Activated CD4-positive, alpha-beta memory T cell treated with anti-CD3 and anti-CD28 coated beads, Interleukin-2, amount 10 ng/mL, durations not matched to agents 7 days and 5 days (primary cell): ENCODE measurements around the gene CHSY1. TPM values are rescaled to one million over a fixed set of nuclear protein-coding genes. Genes with fewer than 3 reads are reported as not detected.

Experiments used
- CTCF ChIA-PET: fragments of 350-600 bp; sonication (Branson Sonifier 250); formaldehyde crosslinking; loops from one replicate; lab custom pipeline; 2021; ENCODE audit warnings: antibody characterized with exemption, inconsistent platforms; lab: Charles Lee
- POLR2A ChIA-PET: fragments of 350-600 bp; sonication (Branson Sonifier 250); formaldehyde crosslinking; loops from one replicate; lab custom pipeline; 2021; ENCODE audit warnings: antibody characterized with exemption; lab: Charles Lee
- DNase-seq: peaks from one replicate; pipeline ENCODE4 v3.0.0-alpha.2; 2020
- H3K27ac Mint-ChIP-seq: one replicate; pipeline ENCODE4 v1.8.0; 2021; ENCODE audit warnings: mild to moderate bottlenecking, mixed read lengths
- H3K27me3 Mint-ChIP-seq: one replicate; pipeline ENCODE4 v1.8.0; 2021; ENCODE audit warnings: mixed read lengths
- H3K36me3 Mint-ChIP-seq: one replicate; pipeline ENCODE4 v1.8.0; 2021; ENCODE audit warnings: low read depth, mixed read lengths
- H3K4me1 Mint-ChIP-seq: one replicate; pipeline ENCODE4 v1.8.0; 2021; ENCODE audit warnings: mixed read lengths
- H3K4me3 Mint-ChIP-seq: one replicate; pipeline ENCODE4 v1.8.0; 2021; ENCODE audit warnings: mild to moderate bottlenecking, mixed read lengths
- H3K9me3 Mint-ChIP-seq: one replicate; pipeline ENCODE4 v1.8.0; 2021; ENCODE audit warnings: mixed read lengths
- total RNA-seq, 2 experiments: library from RNA; stranded (reverse); gene quantifications; one replicate each; pipeline ENCODE4 v1.2.3, GENCODE V29; 2021

The CHSY1 gene
- total RNA-seq, 2 experiments from 2014 or later = 61.7 to 62.0 TPM

GRCh38 chr15:101203607-101204189 is 48.1 kb downstream of the CHSY1 start:
- POLR2A ChIA-PET = interaction anchor here (1.2 to 11.8 kb wide), 7 partner anchors 9 to 39 kb away, joined by 3 to 103 read pairs (median 22); no protein-coding TSS in a partner anchor
- Mint-ChIP-seq H3K27ac (peak overlapping the region; percentile 79), H3K4me3 (peak overlapping the region; percentile 40)

GRCh38 chr15:101203029-101203573 is 48.7 kb downstream of the CHSY1 start:
- peaks cover 29% of the 10 kb centered on the region for H3K36me3 Mint-ChIP-seq
- H3K4me1 Mint-ChIP-seq = peaks cover 91% of the 10 kb centered on the region
- ChIA-PET CTCF (interaction anchor here (1.8 kb wide), 1 partner anchor 76 kb away, joined by 5 read pairs; no protein-coding TSS in a partner anchor), POLR2A (interaction anchor here (2.2 to 11.8 kb wide), 4 partner anchors 8 to 48 kb away, joined by 15 to 103 read pairs (median 29); partner anchors contain the start of gene CHSY1)
- H3K4me3 Mint-ChIP-seq = peak overlapping the region; percentile 40
- no peaks in the 10 kb centered on the region for H3K9me3 Mint-ChIP-seq
- H3K27ac Mint-ChIP-seq = peak overlapping the region; percentile 79
- DNase-seq = no peak
- no peaks in the 10 kb centered on the region for H3K27me3 Mint-ChIP-seq

More at GRCh38 chr15:101203607-101204189, 48.1 kb downstream of the CHSY1 start:
- Mint-ChIP-seq H3K4me1 (peaks cover 86% of the 10 kb centered on the region), H3K9me3 (no peaks in the 10 kb centered on the region), H3K36me3 (peaks cover 30% of the 10 kb centered on the region), H3K27me3 (no peaks in the 10 kb centered on the region)
- CTCF ChIA-PET = interaction anchor here (1.3 to 2.9 kb wide), 4 partner anchors 36 to 195 kb away, joined by 5 to 10 read pairs (median 6); no protein-coding TSS in a partner anchor
- no peak for DNase-seq

GRCh38 chr15:101201411-101202174 is 50.3 kb downstream of the CHSY1 start:
- H3K4me3 Mint-ChIP-seq = no peak overlapping the region

GRCh38 chr15:101200181-101200580 is 51.7 kb downstream of the CHSY1 start:
- H3K27me3 Mint-ChIP-seq = no peaks in the 10 kb centered on the region
- H3K36me3 Mint-ChIP-seq = peaks cover 32% of the 10 kb centered on the region
- DNase-seq = no peak
- H3K4me1 Mint-ChIP-seq = peaks cover 89% of the 10 kb centered on the region
- ChIA-PET POLR2A (interaction anchor here (1.5 to 11.8 kb wide), 4 partner anchors 10 to 51 kb away, joined by 3 to 103 read pairs (median 26); partner anchors contain the start of gene CHSY1), CTCF (no interaction called here)
- peak overlapping the region; percentile 35 for H3K4me3 Mint-ChIP-seq
- H3K9me3 Mint-ChIP-seq = no peaks in the 10 kb centered on the region
- H3K27ac Mint-ChIP-seq = peak overlapping the region; percentile 99

More at GRCh38 chr15:101201411-101202174, 50.3 kb downstream of the CHSY1 start:
- H3K27ac Mint-ChIP-seq = peak overlapping the region; percentile 99
- peaks cover 89% of the 10 kb centered on the region for H3K4me1 Mint-ChIP-seq
- peak; percentile 36 for DNase-seq
- H3K36me3 Mint-ChIP-seq = peaks cover 27% of the 10 kb centered on the region
- H3K27me3 Mint-ChIP-seq = no peaks in the 10 kb centered on the region
- POLR2A ChIA-PET = interaction anchor here (0.7 to 11.8 kb wide), 5 partner anchors 12 to 50 kb away, joined by 3 to 103 read pairs (median 16); partner anchors contain the start of gene CHSY1
- no peaks in the 10 kb centered on the region for H3K9me3 Mint-ChIP-seq
- CTCF ChIA-PET = interaction anchor here (1.1 to 1.8 kb wide), 3 partner anchors 43 to 193 kb away, joined by 3 to 5 read pairs (median 4); no protein-coding TSS in a partner anchor

GRCh38 chr15:101198800-101199199 is 53.0 kb downstream of the CHSY1 start:
- Mint-ChIP-seq H3K27ac (peak overlapping the region; percentile 99), H3K36me3 (peaks cover 38% of the 10 kb centered on the region), H3K9me3 (no peaks in the 10 kb centered on the region), H3K27me3 (no peaks in the 10 kb centered on the region), H3K4me1 (peaks cover 91% of the 10 kb centered on the region), H3K4me3 (peak overlapping the region; percentile 35)
- ChIA-PET POLR2A (interaction anchor here (0.9 to 11.8 kb wide), 7 partner anchors 9 to 53 kb away, joined by 3 to 103 read pairs (median 3); partner anchors contain the start of gene CHSY1), CTCF (interaction anchor here (0.8 to 1.6 kb wide), 3 partner anchors 10 to 44 kb away, joined by 3 to 5 read pairs (median 4); no protein-coding TSS in a partner anchor)
- no peak for DNase-seq

- Mint-ChIP-seq H3K36me3 (peaks cover 38% of the 10 kb centered on the region), H3K4me1 (peaks cover 91% of the 10 kb centered on the region), H3K4me3 (no peak overlapping the region), H3K9me3 (no peaks in the 10 kb centered on the region), H3K27me3 (no peaks in the 10 kb centered on the region), H3K27ac (peak overlapping the region; percentile 99)
- DNase-seq = no peak
- ChIA-PET POLR2A (interaction anchor here (1.0 to 11.8 kb wide), 7 partner anchors 8 to 72 kb away, joined by 3 to 103 read pairs (median 4); partner anchors contain the start of gene CHSY1), CTCF (interaction anchor here (1.5 to 1.6 kb wide), 2 partner anchors 9 to 44 kb away, joined by 3 to 5 read pairs; no protein-coding TSS in a partner anchor)
Observed at GRCh38 chr15:101198031-101198575, 53.7 kb downstream of the CHSY1 start.

- H3K36me3 Mint-ChIP-seq = peaks cover 51% of the 10 kb centered on the region
- no peaks in the 10 kb centered on the region for H3K27me3 Mint-ChIP-seq
- H3K27ac Mint-ChIP-seq = peak overlapping the region; percentile 59
- peak overlapping the region; percentile 33 for H3K4me3 Mint-ChIP-seq
- peaks cover 94% of the 10 kb centered on the region for H3K4me1 Mint-ChIP-seq
- H3K9me3 Mint-ChIP-seq = no peaks in the 10 kb centered on the region
- no peak for DNase-seq
- POLR2A ChIA-PET = interaction anchor here (0.8 to 11.8 kb wide), 6 partner anchors 9 to 66 kb away, joined by 3 to 103 read pairs (median 5); no protein-coding TSS in a partner anchor
- CTCF ChIA-PET = interaction anchor here (0.9 to 2.3 kb wide), 4 partner anchors 11 to 104 kb away, joined by 3 to 6 read pairs (median 5); no protein-coding TSS in a partner anchor
Observed at GRCh38 chr15:101194546-101195125, 57.2 kb downstream of the CHSY1 start.

- H3K9me3 Mint-ChIP-seq = no peaks in the 10 kb centered on the region
- peaks cover 52% of the 10 kb centered on the region for H3K36me3 Mint-ChIP-seq
- POLR2A ChIA-PET = interaction anchor here (0.8 to 11.8 kb wide), 6 partner anchors 9 to 58 kb away, joined by 3 to 103 read pairs (median 4); partner anchors contain the start of gene CHSY1
- peaks cover 94% of the 10 kb centered on the region for H3K4me1 Mint-ChIP-seq
- CTCF ChIA-PET = interaction anchor here (1.8 to 2.3 kb wide), 2 partner anchors 10 to 67 kb away, joined by 6 read pairs; no protein-coding TSS in a partner anchor
- H3K27ac Mint-ChIP-seq = peak overlapping the region; percentile 59
- no peak for DNase-seq
- H3K27me3 Mint-ChIP-seq = no peaks in the 10 kb centered on the region
- H3K4me3 Mint-ChIP-seq = no peak overlapping the region
Observed at GRCh38 chr15:101193806-101194545, 57.9 kb downstream of the CHSY1 start.

GRCh38 chr15:101193120-101193644 is 58.7 kb downstream of the CHSY1 start:
- peak overlapping the region; percentile 55 for H3K27ac Mint-ChIP-seq
- POLR2A ChIA-PET = interaction anchor here (1.0 to 11.8 kb wide), 7 partner anchors 11 to 59 kb away, joined by 3 to 103 read pairs (median 4); partner anchors contain the start of gene CHSY1
- H3K36me3 Mint-ChIP-seq = peaks cover 53% of the 10 kb centered on the region

GRCh38 chr15:101192081-101192480 is 59.8 kb downstream of the CHSY1 start:
- peak overlapping the region; percentile 30 for H3K27ac Mint-ChIP-seq
- no peaks in the 10 kb centered on the region for H3K9me3 Mint-ChIP-seq
- H3K4me3 Mint-ChIP-seq = no peak overlapping the region
- ChIA-PET POLR2A (interaction anchor here (1.1 to 11.8 kb wide), 7 partner anchors 8 to 58 kb away, joined by 3 to 103 read pairs (median 4); no protein-coding TSS in a partner anchor), CTCF (interaction anchor here (1.0 to 1.4 kb wide), 2 partner anchors 49 to 60 kb away, joined by 3 to 4 read pairs; partner anchors contain the start of gene CHSY1)
- no peaks in the 10 kb centered on the region for H3K27me3 Mint-ChIP-seq
- H3K36me3 Mint-ChIP-seq = peaks cover 55% of the 10 kb centered on the region
- DNase-seq = no peak
- H3K4me1 Mint-ChIP-seq = peaks cover 93% of the 10 kb centered on the region

More at GRCh38 chr15:101193120-101193644, 58.7 kb downstream of the CHSY1 start:
- Mint-ChIP-seq H3K4me1 (peaks cover 94% of the 10 kb centered on the region), H3K27me3 (no peaks in the 10 kb centered on the region), H3K4me3 (no peak overlapping the region), H3K9me3 (no peaks in the 10 kb centered on the region)
- no peak for DNase-seq
- CTCF ChIA-PET = interaction anchor here (0.9 to 1.4 kb wide), 3 partner anchors 48 to 184 kb away, joined by 3 to 4 read pairs (median 3); no protein-coding TSS in a partner anchor
